GM19463 (cell line): Measurements from ENCODE around the gene SORT1.
"Not testable (repeated sequence)": the region's sequence is repeated elsewhere in the genome, so short reads cannot be mapped to it uniquely, and the experiment has no call there.

Experiments used
- ATAC-seq: cut with Tn5 transposase; IDR thresholded peaks from one replicate; pipeline ENCODE4 v1.9.1; 2021; ENCODE audit warnings: mild to moderate bottlenecking, moderate library complexity; ENCODE audit not compliant: unreplicated experiment

SORT1 gene

GRCh38 chr1:109350182-109350581, 47.5 kb downstream of the SORT1 start:
- ATAC-seq: no peak

GRCh38 chr1:109347511-109347910, 50.2 kb downstream of the SORT1 start:
- no peak for ATAC-seq

- no peak for ATAC-seq
Measured at GRCh38 chr1:109341944-109342930, 55.5 kb downstream of the SORT1 start.

- ATAC-seq: no peak
Measured at GRCh38 chr1:109338608-109339007, 59.1 kb downstream of the SORT1 start.

GRCh38 chr1:109338091-109338490, 59.6 kb downstream of the SORT1 start:
- ATAC-seq: no peak

GRCh38 chr1:109335091-109335490, 62.6 kb downstream of the SORT1 start:
- ATAC-seq: no peak

GRCh38 chr1:109331113-109331512, 66.6 kb downstream of the SORT1 start:
- no peak for ATAC-seq

- ATAC-seq: no peak
Measured at GRCh38 chr1:109327285-109327684, 70.4 kb downstream of the SORT1 start.

GRCh38 chr1:109322974-109323373, 74.7 kb downstream of the SORT1 start:
- ATAC-seq: no peak

GRCh38 chr1:109319114-109319513, 78.6 kb downstream of the SORT1 start:
- ATAC-seq: no peak

- ATAC-seq: no peak
Measured at GRCh38 chr1:109316506-109316905, 81.2 kb downstream of the SORT1 start.

GRCh38 chr1:109315288-109315687, 82.4 kb downstream of the SORT1 start:
- no peak for ATAC-seq

- no peak for ATAC-seq
Measured at GRCh38 chr1:109314795-109315194, 82.9 kb downstream of the SORT1 start.

GRCh38 chr1:109312978-109313775, 84.5 kb downstream of the SORT1 start:
- no peak for ATAC-seq

GRCh38 chr1:109312246-109312645, 85.5 kb downstream of the SORT1 start:
- no peak for ATAC-seq

- ATAC-seq: no peak
Measured at GRCh38 chr1:109309347-109309746, 88.4 kb downstream of the SORT1 start.

- ATAC-seq: no peak
Measured at GRCh38 chr1:109307274-109308021, 90.3 kb downstream of the SORT1 start.

- ATAC-seq: no peak
Measured at GRCh38 chr1:109306832-109307273, 90.9 kb downstream of the SORT1 start, which contains the start of gene MYBPHL. Gene MYBPHL, minus strand, starts transcription at chr1:109307011. Its CDS starts 20 bp downstream, at chr1:109306991.

- ATAC-seq: not testable (repeated sequence)
Measured at GRCh38 chr1:109305991-109306390, 91.7 kb downstream of the SORT1 start.

- no peak for ATAC-seq
Measured at GRCh38 chr1:109304226-109304920, 93.3 kb downstream of the SORT1 start.
